Medulla oblongata (tissue), 1 donor: ENCODE data around the gene CYB5A.

Experiments used
- DNase-seq: peaks from one replicate; pipeline ENCODE4 v3.0.0-alpha.2; 2015; ENCODE audit errors: extremely low spot score

CYB5A gene

DNA sequence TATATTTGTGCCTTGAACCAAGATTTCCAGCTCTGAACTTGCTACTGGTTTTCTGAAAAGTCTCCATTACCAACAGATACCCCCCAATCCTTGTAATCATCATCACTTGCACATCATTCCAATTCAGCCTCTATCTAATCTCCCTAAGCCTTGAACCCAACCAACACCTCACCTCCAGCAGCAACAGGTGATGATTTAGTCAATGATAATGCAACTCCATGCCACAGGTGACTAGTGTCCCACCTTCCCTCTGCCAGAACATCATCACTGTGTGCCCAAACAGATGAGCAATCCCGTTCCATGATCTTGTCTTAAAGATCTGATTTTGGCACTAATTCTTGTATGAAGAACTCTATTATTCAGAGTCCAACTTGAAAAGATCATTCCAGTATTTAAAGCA lies 75.9 kb downstream of the CYB5A start:
- no peak for DNase-seq

DNA sequence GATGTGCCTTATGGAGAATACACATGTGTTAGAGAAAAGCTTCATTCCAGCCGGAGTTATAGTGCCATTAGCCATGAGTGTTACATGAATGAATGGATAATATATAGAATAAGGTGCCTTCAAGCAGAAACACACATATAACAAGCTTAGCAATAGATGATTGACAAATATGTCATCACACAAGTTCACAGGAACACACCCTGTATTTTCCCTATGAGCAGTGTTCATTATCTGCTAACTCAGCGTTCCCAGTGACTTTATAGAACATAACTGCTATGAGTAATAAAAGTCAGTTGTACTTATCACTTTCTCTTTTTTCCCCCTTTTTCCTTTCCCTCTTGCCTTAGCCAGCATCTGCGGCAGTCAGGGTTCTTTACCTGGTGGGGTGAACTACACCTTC lies 78.3 kb downstream of the CYB5A start:
- DNase-seq, result no peak

DNA sequence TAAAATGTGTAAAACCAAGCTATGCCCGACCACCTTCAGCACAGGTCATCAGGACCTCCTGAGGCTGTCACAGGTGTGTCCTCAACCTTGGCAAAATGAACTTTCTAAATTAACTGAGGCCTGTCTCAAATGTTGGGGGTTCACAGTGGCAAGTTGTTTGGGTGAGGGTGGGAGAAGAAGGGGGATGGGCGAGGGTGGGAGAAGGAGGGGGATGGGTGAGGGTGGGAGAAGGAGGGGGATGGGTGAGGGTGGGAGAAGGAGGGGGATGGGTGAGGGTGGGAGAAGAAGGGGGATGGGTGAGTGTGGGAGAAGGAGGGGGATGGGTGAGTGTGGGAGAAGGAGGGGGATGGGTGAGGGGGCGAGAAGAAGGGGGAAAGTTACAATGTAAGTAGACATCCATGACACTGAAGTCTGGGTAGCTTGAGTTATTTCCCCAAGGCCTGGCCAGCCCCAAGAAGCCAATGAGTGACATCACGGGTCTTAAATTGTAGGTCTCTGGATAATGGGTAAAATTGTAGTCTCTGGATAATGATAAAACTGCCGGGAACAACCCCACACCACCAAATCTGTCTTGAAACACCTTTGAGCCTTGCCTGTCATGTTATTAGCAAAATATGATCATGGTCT lies 87.1 kb downstream of the CYB5A start:
- DNase-seq, result no peak

DNA sequence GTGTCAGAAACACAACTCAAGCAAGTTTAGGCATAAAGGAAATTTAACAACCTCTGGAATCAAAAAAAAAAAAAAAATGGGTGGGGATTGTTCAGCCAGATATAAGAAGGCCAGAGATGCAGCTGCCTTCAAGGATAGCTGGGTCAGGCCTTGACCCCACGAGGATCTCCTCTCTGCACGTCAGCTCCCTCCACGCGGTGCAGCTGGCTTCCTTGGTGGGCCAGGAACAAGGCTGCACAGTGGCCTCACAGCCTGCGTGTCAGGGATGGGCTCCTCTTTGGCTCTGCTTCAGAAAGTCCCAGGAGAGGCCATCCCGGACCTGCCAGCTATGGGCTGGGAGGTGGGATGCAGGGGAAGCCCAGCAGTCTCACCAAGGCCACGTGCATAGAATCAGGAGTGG lies 88.0 kb downstream of the CYB5A start:
- DNase-seq, result no peak
